Activated CD4-positive, alpha-beta memory T cell treated with anti-CD3 and anti-CD28 coated beads, Interleukin-2, amount 10 ng/mL, durations not matched to agents 7 days and 5 days (primary cell): Measurements from ENCODE around the gene FNDC3B. TPM values are rescaled to one million over a fixed set of nuclear protein-coding genes. Genes with fewer than 3 reads are reported as not detected.

Experiments used
- CTCF ChIA-PET: fragments of 350-600 bp; sonication (Branson Sonifier 250); formaldehyde crosslinking; loops from one replicate; lab custom pipeline; 2021; ENCODE audit warnings: antibody characterized with exemption, inconsistent platforms; lab: Charles Lee
- POLR2A ChIA-PET: fragments of 350-600 bp; sonication (Branson Sonifier 250); formaldehyde crosslinking; loops from one replicate; lab custom pipeline; 2021; ENCODE audit warnings: antibody characterized with exemption; lab: Charles Lee
- DNase-seq: peaks from one replicate; pipeline ENCODE4 v3.0.0-alpha.2; 2020
- H3K27ac Mint-ChIP-seq: one replicate; pipeline ENCODE4 v1.8.0; 2021; ENCODE audit warnings: mild to moderate bottlenecking, mixed read lengths
- H3K27me3 Mint-ChIP-seq: one replicate; pipeline ENCODE4 v1.8.0; 2021; ENCODE audit warnings: mixed read lengths
- H3K36me3 Mint-ChIP-seq: one replicate; pipeline ENCODE4 v1.8.0; 2021; ENCODE audit warnings: low read depth, mixed read lengths
- H3K4me1 Mint-ChIP-seq: one replicate; pipeline ENCODE4 v1.8.0; 2021; ENCODE audit warnings: mixed read lengths
- H3K4me3 Mint-ChIP-seq: one replicate; pipeline ENCODE4 v1.8.0; 2021; ENCODE audit warnings: mild to moderate bottlenecking, mixed read lengths
- H3K9me3 Mint-ChIP-seq: one replicate; pipeline ENCODE4 v1.8.0; 2021; ENCODE audit warnings: mixed read lengths
- total RNA-seq, 2 experiments: library from RNA; stranded (reverse); gene quantifications; one replicate each; pipeline ENCODE4 v1.2.3, GENCODE V29; 2021

FNDC3B gene
- total RNA-seq, 2 experiments from 2014 or later: 21.6 to 21.8 TPM

GRCh38 chr3:172047567-172048115 lies 8.3 kb downstream of the FNDC3B start:
- POLR2A ChIA-PET: interaction anchor here (1.1 kb wide), 1 partner anchor 7 kb away, joined by 3 read pairs; no protein-coding TSS in a partner anchor
- Mint-ChIP-seq H3K9me3 (no peaks in the 10 kb centered on the region), H3K4me3 (no peak overlapping the region), H3K4me1 (peaks cover 8% of the 10 kb centered on the region), H3K27me3 (no peaks in the 10 kb centered on the region), H3K27ac (no peak overlapping the region), H3K36me3 (peaks cover 34% of the 10 kb centered on the region)
- CTCF ChIA-PET: no interaction called here
- DNase-seq: no peak

DNA sequence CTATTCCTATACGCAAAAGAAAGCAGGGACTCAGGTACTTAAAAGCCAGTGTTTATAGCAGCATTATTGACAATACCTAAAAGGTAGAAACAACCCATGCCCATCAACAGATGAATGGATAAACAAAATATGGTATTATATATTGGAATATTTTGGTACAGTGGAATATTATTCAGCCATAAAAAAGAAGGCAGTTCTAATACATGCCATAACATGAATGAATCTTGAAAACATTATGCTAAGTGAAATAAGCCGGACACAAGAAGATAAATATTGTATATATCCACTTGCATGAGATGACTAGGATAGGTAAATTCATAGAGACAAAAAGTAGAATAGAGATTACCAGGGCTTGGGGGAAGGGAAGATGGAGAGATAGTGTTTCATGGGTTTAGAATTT lies 9.2 kb downstream of the FNDC3B start:
- Mint-ChIP-seq H3K36me3 (peaks cover 34% of the 10 kb centered on the region), H3K9me3 (no peaks in the 10 kb centered on the region), H3K4me1 (peaks cover 8% of the 10 kb centered on the region), H3K27ac (no peak overlapping the region), H3K4me3 (no peak overlapping the region), H3K27me3 (no peaks in the 10 kb centered on the region)
- ChIA-PET CTCF (no interaction called here), POLR2A (no interaction called here)
- no peak for DNase-seq

- ChIA-PET POLR2A (no interaction called here), CTCF (no interaction called here)
- peaks cover 37% of the 10 kb centered on the region for H3K36me3 Mint-ChIP-seq
- H3K27ac Mint-ChIP-seq: no peak overlapping the region
- H3K27me3 Mint-ChIP-seq: no peaks in the 10 kb centered on the region
- no peak overlapping the region for H3K4me3 Mint-ChIP-seq
- no peak for DNase-seq
- H3K4me1 Mint-ChIP-seq: peaks cover 15% of the 10 kb centered on the region
- H3K9me3 Mint-ChIP-seq: no peaks in the 10 kb centered on the region
Measured at GRCh38 chr3:172051310-172051956, 12.1 kb downstream of the FNDC3B start.

DNA sequence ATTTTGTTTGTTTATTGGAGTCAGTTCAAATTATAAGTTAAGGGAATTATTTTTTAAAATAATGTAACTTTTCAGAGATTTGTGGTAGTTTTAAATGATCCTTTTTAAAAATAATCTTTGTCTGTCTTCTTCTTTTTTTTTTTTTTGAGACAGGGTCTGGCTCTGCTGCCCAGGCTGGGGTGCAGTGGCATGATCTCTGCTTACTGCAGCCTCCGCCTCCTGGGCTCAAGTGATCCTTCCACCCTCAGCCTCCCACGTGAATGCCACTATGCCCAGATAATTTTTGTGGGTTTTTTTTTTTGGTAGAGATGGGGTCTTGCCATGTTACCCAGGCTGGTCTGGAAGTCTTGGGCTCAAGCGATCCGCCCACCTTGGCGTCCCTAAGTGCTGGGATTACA lies 12.6 kb downstream of the FNDC3B start:
- POLR2A ChIA-PET: no interaction called here
- peaks cover 15% of the 10 kb centered on the region for H3K4me1 Mint-ChIP-seq

GRCh38 chr3:172052405-172052804 lies 13.0 kb downstream of the FNDC3B start:
- Mint-ChIP-seq H3K27ac (no peak overlapping the region), H3K27me3 (no peaks in the 10 kb centered on the region), H3K4me1 (peaks cover 17% of the 10 kb centered on the region), H3K9me3 (no peaks in the 10 kb centered on the region), H3K36me3 (peaks cover 37% of the 10 kb centered on the region), H3K4me3 (no peak overlapping the region)
- no peak for DNase-seq
- ChIA-PET POLR2A (no interaction called here), CTCF (no interaction called here)

More for the DNA sequence above, 12.6 kb downstream of the FNDC3B start:
- no peak overlapping the region for H3K27ac Mint-ChIP-seq
- no peaks in the 10 kb centered on the region for H3K9me3 Mint-ChIP-seq
- H3K4me3 Mint-ChIP-seq: no peak overlapping the region
- no peaks in the 10 kb centered on the region for H3K27me3 Mint-ChIP-seq
- no peak for DNase-seq
- CTCF ChIA-PET: no interaction called here
- peaks cover 37% of the 10 kb centered on the region for H3K36me3 Mint-ChIP-seq

DNA sequence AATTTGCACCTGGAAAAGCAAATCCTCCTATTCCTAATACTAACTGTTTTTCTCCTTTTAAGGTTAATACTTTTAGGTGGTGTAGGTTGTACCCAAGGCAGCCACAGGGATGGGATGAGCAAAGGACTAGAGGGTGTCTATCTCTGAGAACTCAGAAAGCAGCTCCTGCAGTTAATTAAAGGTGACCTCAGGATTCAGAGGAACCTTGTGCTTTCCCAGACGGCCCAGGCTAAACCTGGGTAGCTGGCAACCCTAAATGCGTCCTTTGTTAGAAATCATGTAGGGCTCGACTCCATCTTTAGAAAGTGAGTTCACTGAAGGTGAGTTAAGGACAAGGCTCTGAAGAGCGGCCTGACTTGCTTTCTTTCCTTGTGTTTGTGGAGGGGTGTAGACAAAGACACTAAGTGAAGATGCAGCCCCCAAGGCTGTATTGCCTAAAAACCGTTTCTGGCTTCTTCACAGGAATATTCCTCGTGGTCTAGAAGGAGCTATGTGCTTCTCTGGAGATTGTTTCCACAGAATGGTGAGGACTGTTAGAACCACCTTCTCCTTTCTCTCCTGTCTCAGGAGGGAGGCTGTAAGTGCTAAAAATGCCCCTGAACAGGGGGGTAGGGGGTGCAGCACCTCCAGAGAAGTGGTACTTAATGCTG lies 14.9 kb downstream of the FNDC3B start:
- no peak for DNase-seq
- Mint-ChIP-seq H3K4me1 (peaks cover 17% of the 10 kb centered on the region), H3K27ac (peak overlapping the region; percentile 7), H3K9me3 (no peaks in the 10 kb centered on the region), H3K36me3 (peaks cover 30% of the 10 kb centered on the region), H3K4me3 (no peak overlapping the region), H3K27me3 (no peaks in the 10 kb centered on the region)
- POLR2A ChIA-PET: interaction anchor here (0.6 to 1.8 kb wide), 2 partner anchors 53 to 262 kb away, joined by 4 read pairs; no protein-coding TSS in a partner anchor
- CTCF ChIA-PET: interaction anchor here (1.3 kb wide), 1 partner anchor 13 kb away, joined by 3 read pairs; no protein-coding TSS in a partner anchor

DNA sequence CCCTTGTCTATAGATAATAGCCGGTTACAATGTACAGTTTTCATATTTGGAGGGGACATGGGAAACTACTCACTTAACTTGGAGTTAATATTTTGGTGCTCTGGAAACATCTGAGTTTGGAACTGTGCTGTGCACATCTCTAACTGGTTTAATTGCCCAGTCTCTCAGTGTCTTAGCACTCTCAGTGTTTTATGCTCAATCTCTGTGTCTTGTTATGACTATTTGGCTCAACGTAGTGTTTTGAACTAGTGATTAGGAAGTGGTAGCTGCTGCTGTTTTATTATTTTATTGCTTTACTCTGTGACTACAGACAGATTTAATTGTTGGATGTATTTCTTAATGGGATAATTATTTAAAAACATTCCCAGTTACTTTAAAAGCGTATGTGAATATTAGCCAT lies 17.0 kb downstream of the FNDC3B start:
- no peaks in the 10 kb centered on the region for H3K9me3 Mint-ChIP-seq
- H3K27me3 Mint-ChIP-seq: no peaks in the 10 kb centered on the region
- no peak overlapping the region for H3K27ac Mint-ChIP-seq
- no peak for DNase-seq
- no peak overlapping the region for H3K4me3 Mint-ChIP-seq
- ChIA-PET CTCF (interaction anchor here (1.0 to 1.2 kb wide), 2 partner anchors 15 to 285 kb away, joined by 3 to 4 read pairs; no protein-coding TSS in a partner anchor), POLR2A (interaction anchor here (0.8 to 1.5 kb wide), 2 partner anchors 14 to 50 kb away, joined by 3 read pairs; no protein-coding TSS in a partner anchor)
- H3K4me1 Mint-ChIP-seq: peaks cover 18% of the 10 kb centered on the region
- peaks cover 15% of the 10 kb centered on the region for H3K36me3 Mint-ChIP-seq

DNA sequence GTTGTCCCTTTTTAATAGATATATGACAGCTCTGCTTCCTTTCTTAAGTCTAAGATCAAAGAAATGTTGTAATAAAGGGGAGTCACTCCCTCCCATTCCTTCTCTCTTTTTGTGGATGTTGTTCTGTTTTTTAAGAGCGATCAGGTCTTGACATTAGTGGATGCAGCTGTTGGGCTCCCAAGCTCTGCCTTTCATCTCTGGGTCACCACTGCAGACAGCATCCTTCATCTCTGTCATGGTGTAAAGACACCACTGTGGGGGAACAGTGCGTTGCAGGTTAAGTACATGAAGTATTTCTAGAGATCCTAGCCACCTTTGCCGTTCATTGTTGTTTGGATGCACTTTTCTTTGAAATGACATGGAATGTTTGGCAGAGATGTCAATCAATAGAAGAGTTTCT lies 17.7 kb downstream of the FNDC3B start:
- POLR2A ChIA-PET: interaction anchor here (0.8 kb wide), 1 partner anchor 50 kb away, joined by 3 read pairs; no protein-coding TSS in a partner anchor
- Mint-ChIP-seq H3K4me1 (peaks cover 24% of the 10 kb centered on the region), H3K27me3 (no peaks in the 10 kb centered on the region), H3K9me3 (no peaks in the 10 kb centered on the region), H3K36me3 (peaks cover 10% of the 10 kb centered on the region), H3K27ac (no peak overlapping the region), H3K4me3 (no peak overlapping the region)
- DNase-seq: no peak
- CTCF ChIA-PET: interaction anchor here (1.0 to 1.2 kb wide), 2 partner anchors 15 to 284 kb away, joined by 3 to 4 read pairs; no protein-coding TSS in a partner anchor

GRCh38 chr3:172057624-172058327 lies 18.4 kb downstream of the FNDC3B start:
- CTCF ChIA-PET: interaction anchor here (1.2 kb wide), 1 partner anchor 16 kb away, joined by 4 read pairs; no protein-coding TSS in a partner anchor

GRCh38 chr3:172059532-172059931 lies 20.2 kb downstream of the FNDC3B start:
- ChIA-PET POLR2A (no interaction called here), CTCF (no interaction called here)
- Mint-ChIP-seq H3K27me3 (no peaks in the 10 kb centered on the region), H3K36me3 (peaks cover 22% of the 10 kb centered on the region), H3K4me1 (peaks cover 34% of the 10 kb centered on the region), H3K27ac (no peak overlapping the region), H3K4me3 (no peak overlapping the region), H3K9me3 (no peaks in the 10 kb centered on the region)
- no peak for DNase-seq

More at GRCh38 chr3:172057624-172058327, 18.4 kb downstream of the FNDC3B start:
- Mint-ChIP-seq H3K36me3 (peaks cover 5% of the 10 kb centered on the region), H3K27me3 (no peaks in the 10 kb centered on the region), H3K27ac (no peak overlapping the region), H3K4me3 (no peak overlapping the region), H3K4me1 (peaks cover 28% of the 10 kb centered on the region), H3K9me3 (no peaks in the 10 kb centered on the region)
- no peak for DNase-seq
- POLR2A ChIA-PET: no interaction called here

GRCh38 chr3:172060234-172060633 lies 20.9 kb downstream of the FNDC3B start:
- Mint-ChIP-seq H3K9me3 (no peaks in the 10 kb centered on the region), H3K36me3 (peaks cover 24% of the 10 kb centered on the region), H3K4me1 (peaks cover 34% of the 10 kb centered on the region), H3K27ac (no peak overlapping the region), H3K27me3 (no peaks in the 10 kb centered on the region), H3K4me3 (no peak overlapping the region)
- ChIA-PET POLR2A (no interaction called here), CTCF (interaction anchor here (0.7 kb wide), 1 partner anchor 21 kb away, joined by 3 read pairs; no protein-coding TSS in a partner anchor)
- no peak for DNase-seq

DNA sequence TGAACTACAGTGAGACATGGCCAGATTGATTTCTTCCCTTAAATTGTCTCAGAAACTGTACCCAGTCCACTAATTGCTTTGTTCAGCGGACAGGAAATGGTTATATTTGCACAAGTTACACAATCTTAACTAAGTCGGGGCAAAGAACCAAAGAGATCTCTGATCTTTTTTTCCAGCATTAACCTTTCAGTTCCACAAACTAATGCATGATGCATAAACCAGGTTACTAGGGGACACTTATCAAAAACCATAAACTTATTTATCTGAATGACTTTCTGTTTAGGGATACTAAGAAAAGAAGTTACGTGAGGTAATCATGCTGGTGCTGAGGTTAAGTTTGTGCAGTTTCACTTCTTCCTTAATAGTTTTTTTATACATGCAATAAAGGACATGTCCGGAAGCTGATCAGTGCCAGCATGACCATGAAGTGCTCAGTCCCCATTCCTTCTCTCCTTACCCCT lies 22.4 kb downstream of the FNDC3B start:
- Mint-ChIP-seq H3K9me3 (no peaks in the 10 kb centered on the region), H3K4me3 (no peak overlapping the region), H3K36me3 (peaks cover 20% of the 10 kb centered on the region), H3K4me1 (peaks cover 33% of the 10 kb centered on the region), H3K27me3 (no peaks in the 10 kb centered on the region), H3K27ac (no peak overlapping the region)
- CTCF ChIA-PET: no interaction called here
- no peak for DNase-seq
- POLR2A ChIA-PET: no interaction called here
